ACC112 (cell line): Measurements from ENCODE around the gene SLC12A6.

Experiments used
- H2AFZ ChIP-seq: fragments of 200-600 bp; sonication (generic); one replicate; pipeline ENCODE4 v1.6.0; 2017; ENCODE audit warnings: antibody characterized with exemption, low read length; ENCODE audit not compliant: unreplicated experiment
- H3K27ac ChIP-seq: fragments of 200-600 bp; sonication (generic); 2 replicates; pipeline ENCODE4 v1.5.1; 2014; ENCODE audit warnings: low read depth, mild to moderate bottlenecking, antibody characterized with exemption, low read length, moderate library complexity
- H3K27me3 ChIP-seq: fragments of 200-600 bp; sonication (generic); 2 replicates; pipeline ENCODE4 v1.6.1; 2014; ENCODE audit warnings: mild to moderate bottlenecking, antibody characterized with exemption, low read length, moderate library complexity, mixed read lengths; ENCODE audit not compliant: insufficient read depth
- H3K36me3 ChIP-seq: fragments of 200-600 bp; sonication (generic); 2 replicates; pipeline ENCODE4 v1.6.1; 2016; ENCODE audit warnings: mild to moderate bottlenecking, antibody characterized with exemption, low read length, moderate library complexity, mixed read lengths; ENCODE audit not compliant: insufficient read depth
- H3K4me1 ChIP-seq: fragments of 200-600 bp; sonication (generic); one replicate; pipeline ENCODE4 v1.6.1; 2016; ENCODE audit warnings: low read length, mixed read lengths; ENCODE audit not compliant: insufficient read depth, unreplicated experiment, control insufficient read depth
- H3K4me3 ChIP-seq: fragments of 200-600 bp; sonication (generic); 2 replicates; pipeline ENCODE4 v1.5.1; 2014; ENCODE audit warnings: mild to moderate bottlenecking, low read depth, low read length
- H3K79me2 ChIP-seq: fragments of 200-600 bp; sonication (generic); one replicate; pipeline ENCODE4 v1.6.0; 2016; ENCODE audit warnings: low read length; ENCODE audit not compliant: control insufficient read depth, unreplicated experiment, insufficient read depth

Gene SLC12A6

GRCh38 chr15:34301058-34301457, 36.5 kb downstream of the SLC12A6 start:
- Histone ChIP-seq H3K27ac (no peak overlapping the region), H3K36me3 (no peaks in the 10 kb centered on the region), H3K4me3 (no peak overlapping the region), H3K4me1 (peaks cover 27% of the 10 kb centered on the region), H3K27me3 (no peaks in the 10 kb centered on the region), H3K79me2 (peaks cover 12% of the 10 kb centered on the region), H2AFZ (no peak overlapping the region)

- Histone ChIP-seq H3K27ac (peak overlapping the region; percentile 17), H3K36me3 (peaks cover 2% of the 10 kb centered on the region), H3K4me1 (peaks cover 13% of the 10 kb centered on the region), H3K79me2 (peaks cover 15% of the 10 kb centered on the region), H2AFZ (no peak overlapping the region), H3K4me3 (0 out of 2 replicates have a peak overlapping the region, but pooled peaks have one; percentile 15), H3K27me3 (no peaks in the 10 kb centered on the region)
Observed at GRCh38 chr15:34297059-34297458, 40.5 kb downstream of the SLC12A6 start.

GRCh38 chr15:34292621-34293020, 45.0 kb downstream of the SLC12A6 start:
- Histone ChIP-seq H3K27me3 (no peaks in the 10 kb centered on the region), H3K4me3 (no peak overlapping the region), H3K27ac (no peak overlapping the region), H3K4me1 (peaks cover 13% of the 10 kb centered on the region), H3K36me3 (peaks cover 2% of the 10 kb centered on the region), H2AFZ (no peak overlapping the region), H3K79me2 (peaks cover 11% of the 10 kb centered on the region)

GRCh38 chr15:34284937-34285336, 52.6 kb downstream of the SLC12A6 start:
- Histone ChIP-seq H3K4me1 (peaks cover 6% of the 10 kb centered on the region), H3K79me2 (no peaks in the 10 kb centered on the region), H3K36me3 (no peaks in the 10 kb centered on the region), H3K27ac (no peak overlapping the region), H3K4me3 (no peak overlapping the region), H2AFZ (no peak overlapping the region), H3K27me3 (no peaks in the 10 kb centered on the region)

- Histone ChIP-seq H3K27me3 (no peaks in the 10 kb centered on the region), H3K79me2 (no peaks in the 10 kb centered on the region), H3K27ac (no peak overlapping the region), H3K4me3 (no peak overlapping the region), H3K36me3 (no peaks in the 10 kb centered on the region), H2AFZ (no peak overlapping the region), H3K4me1 (peaks cover 6% of the 10 kb centered on the region)
Observed at GRCh38 chr15:34282384-34282783, 55.2 kb downstream of the SLC12A6 start.

- H3K27ac ChIP-seq: no peak overlapping the region
- H3K4me3 ChIP-seq: no peak overlapping the region
- no peak overlapping the region for H2AFZ ChIP-seq
- H3K79me2 ChIP-seq: no peaks in the 10 kb centered on the region
- H3K4me1 ChIP-seq: peaks cover 21% of the 10 kb centered on the region
- H3K27me3 ChIP-seq: no peaks in the 10 kb centered on the region
- H3K36me3 ChIP-seq: no peaks in the 10 kb centered on the region
Observed at GRCh38 chr15:34280193-34280592, 57.4 kb downstream of the SLC12A6 start.

- H3K27ac ChIP-seq: no peak overlapping the region
- no peak overlapping the region for H2AFZ ChIP-seq
- H3K79me2 ChIP-seq: no peaks in the 10 kb centered on the region
Observed at GRCh38 chr15:34279368-34279767, 58.2 kb downstream of the SLC12A6 start.

GRCh38 chr15:34275721-34276120, 61.9 kb downstream of the SLC12A6 start:
- Histone ChIP-seq H3K4me3 (peak overlapping the region; percentile 51), H3K27ac (peak overlapping the region; percentile 89), H3K36me3 (peaks cover 3% of the 10 kb centered on the region; the same call in 1 of the 2 replicates)

More at GRCh38 chr15:34279368-34279767, 58.2 kb downstream of the SLC12A6 start:
- no peaks in the 10 kb centered on the region for H3K36me3 ChIP-seq
- H3K27me3 ChIP-seq: no peaks in the 10 kb centered on the region
- H3K4me1 ChIP-seq: peaks cover 23% of the 10 kb centered on the region
- H3K4me3 ChIP-seq: no peak overlapping the region

GRCh38 chr15:34275154-34275553, 62.4 kb downstream of the SLC12A6 start:
- H3K79me2 ChIP-seq: no peaks in the 10 kb centered on the region
- H3K36me3 ChIP-seq: peaks cover 5% of the 10 kb centered on the region
- H3K27me3 ChIP-seq: no peaks in the 10 kb centered on the region
- H3K4me1 ChIP-seq: peaks cover 23% of the 10 kb centered on the region
- peak overlapping the region; percentile 89 for H3K27ac ChIP-seq
- H3K4me3 ChIP-seq: peak overlapping the region; percentile 51
- no peak overlapping the region for H2AFZ ChIP-seq

More at GRCh38 chr15:34275721-34276120, 61.9 kb downstream of the SLC12A6 start:
- no peaks in the 10 kb centered on the region for H3K79me2 ChIP-seq
- H3K4me1 ChIP-seq: peaks cover 23% of the 10 kb centered on the region
- no peak overlapping the region for H2AFZ ChIP-seq
- no peaks in the 10 kb centered on the region for H3K27me3 ChIP-seq

- Histone ChIP-seq H3K4me3 (no peak overlapping the region), H3K36me3 (peaks cover 17% of the 10 kb centered on the region), H3K27me3 (no peaks in the 10 kb centered on the region), H3K79me2 (no peaks in the 10 kb centered on the region), H2AFZ (no peak overlapping the region), H3K27ac (no peak overlapping the region), H3K4me1 (peaks cover 27% of the 10 kb centered on the region)
Observed at GRCh38 chr15:34271493-34271892, 66.1 kb downstream of the SLC12A6 start.

GRCh38 chr15:34266751-34267150, 70.8 kb downstream of the SLC12A6 start:
- Histone ChIP-seq H3K27me3 (no peaks in the 10 kb centered on the region), H2AFZ (no peak overlapping the region), H3K36me3 (peaks cover 19% of the 10 kb centered on the region), H3K4me1 (peaks cover 7% of the 10 kb centered on the region), H3K79me2 (no peaks in the 10 kb centered on the region), H3K4me3 (no peak overlapping the region), H3K27ac (no peak overlapping the region)
